GM18861 (cell line): ENCODE measurements around the gene OTUD4.

Experiments used
- ATAC-seq: cut with Tn5 transposase; IDR thresholded peaks from one replicate; pipeline ENCODE4 v1.9.1; 2021; ENCODE audit not compliant: unreplicated experiment

The OTUD4 gene

GRCh38 chr4:145130788-145131399 lies 49.5 kb downstream of the OTUD4 start:
- no peak for ATAC-seq

- ATAC-seq: no peak
Measured at GRCh38 chr4:145130130-145130529, 50.3 kb downstream of the OTUD4 start.

GRCh38 chr4:145125396-145125795 lies 55.0 kb downstream of the OTUD4 start:
- no peak for ATAC-seq

DNA sequence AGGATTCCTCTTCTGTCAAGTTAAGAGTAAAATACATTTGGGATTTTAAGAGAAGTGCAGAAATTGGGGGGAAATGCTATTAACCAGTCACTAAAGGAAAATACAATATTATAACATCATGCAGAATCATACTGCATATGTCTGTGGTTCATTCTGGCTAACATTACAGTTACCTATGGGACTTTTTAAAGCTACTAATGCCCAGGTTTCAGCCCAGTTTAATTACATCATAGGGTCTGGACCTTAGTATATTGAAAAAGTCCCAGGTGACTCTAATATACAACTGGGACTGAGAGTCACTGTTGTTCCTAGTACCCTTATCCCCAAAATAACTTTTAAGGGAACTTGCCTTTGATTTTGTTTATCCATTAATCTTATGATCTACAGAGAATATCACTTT lies 72.3 kb downstream of the OTUD4 start:
- no peak for ATAC-seq

GRCh38 chr4:145107126-145107525 lies 73.3 kb downstream of the OTUD4 start:
- ATAC-seq: no peak

- ATAC-seq: no peak
Measured at GRCh38 chr4:145103496-145103895, 76.9 kb downstream of the OTUD4 start.

- no peak for ATAC-seq
Measured at GRCh38 chr4:145102619-145103018, 77.8 kb downstream of the OTUD4 start.

DNA sequence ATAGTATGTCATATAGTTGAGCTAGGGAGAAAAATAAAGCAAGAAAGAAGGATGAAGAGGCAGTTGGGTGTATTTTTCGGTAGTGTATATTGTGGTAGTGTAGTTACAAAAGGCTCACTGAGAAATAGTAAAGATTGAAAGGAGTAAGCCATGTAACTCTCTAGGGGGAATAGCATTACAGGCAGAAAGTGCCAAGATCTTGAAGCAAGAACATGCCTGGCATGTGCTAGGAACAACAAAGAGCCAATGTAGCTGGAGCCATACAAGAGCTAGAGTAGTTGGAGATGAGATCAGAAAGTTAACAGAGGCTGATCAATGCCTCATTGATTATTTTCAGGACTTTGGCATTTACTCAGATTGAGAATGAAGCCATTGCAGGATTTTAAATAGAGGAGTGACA lies 79.3 kb downstream of the OTUD4 start:
- no peak for ATAC-seq

- no peak for ATAC-seq
Measured at GRCh38 chr4:145099653-145100052, 80.7 kb downstream of the OTUD4 start.

- ATAC-seq: peak; percentile 13
Measured at GRCh38 chr4:145098675-145099037, 81.7 kb downstream of the OTUD4 start.

DNA sequence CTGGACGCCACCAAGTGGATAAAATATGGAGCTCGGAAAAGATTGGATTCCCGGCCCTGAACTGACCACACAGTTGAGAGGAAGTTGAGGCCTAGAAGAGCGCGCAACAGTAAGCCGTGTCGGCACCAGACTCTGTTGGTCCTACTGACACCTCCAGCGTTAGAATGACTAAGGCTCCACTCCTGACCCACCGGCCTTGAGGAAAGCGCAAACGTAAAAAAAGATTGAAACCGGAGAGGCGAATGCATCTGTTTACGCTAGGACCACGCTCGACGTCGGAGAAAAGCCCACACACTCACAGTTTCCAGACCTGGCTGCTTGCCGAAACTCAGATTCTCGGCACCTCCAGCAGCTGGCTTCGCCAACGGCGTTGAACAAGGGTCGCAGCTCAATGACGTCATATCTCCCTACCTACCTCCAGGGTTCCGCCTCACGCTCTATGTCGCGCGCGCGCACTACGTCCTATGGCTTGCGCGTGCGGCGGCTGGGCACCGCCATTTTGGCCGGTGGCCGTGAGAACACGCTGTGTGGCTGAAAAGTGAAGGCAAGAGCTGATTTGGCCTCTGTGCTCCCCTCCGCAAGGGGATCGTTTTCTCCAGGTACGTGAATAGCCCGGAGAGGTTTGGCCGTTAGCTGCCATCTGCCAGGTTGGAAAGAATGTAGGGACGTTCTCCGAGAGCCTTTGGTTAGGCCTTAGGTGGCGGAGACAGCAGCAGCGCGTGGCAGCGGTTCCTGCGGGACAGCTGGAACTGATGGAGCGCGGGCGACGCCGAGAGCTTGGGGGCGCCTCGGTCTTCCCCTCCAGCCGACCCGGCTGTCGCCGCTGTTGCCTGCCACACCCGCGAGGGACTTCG lies 82.3 kb downstream of the OTUD4 start, which contains the start of the genes ABCE1 and ANAPC10:
TSS of gene ABCE1 (plus strand) at position 491 of the 854 bp plus-strand sequence. CDS start 6,102 bp downstream, outside the sequence.
TSS of gene ANAPC10 (minus strand) at position 376 of the 854 bp plus-strand sequence. CDS start 2,097 bp downstream, outside the sequence.
- peak; percentile 71 for ATAC-seq

GRCh38 chr4:145097331-145097820 lies 83.0 kb downstream of the OTUD4 start:
- ATAC-seq: no peak

DNA sequence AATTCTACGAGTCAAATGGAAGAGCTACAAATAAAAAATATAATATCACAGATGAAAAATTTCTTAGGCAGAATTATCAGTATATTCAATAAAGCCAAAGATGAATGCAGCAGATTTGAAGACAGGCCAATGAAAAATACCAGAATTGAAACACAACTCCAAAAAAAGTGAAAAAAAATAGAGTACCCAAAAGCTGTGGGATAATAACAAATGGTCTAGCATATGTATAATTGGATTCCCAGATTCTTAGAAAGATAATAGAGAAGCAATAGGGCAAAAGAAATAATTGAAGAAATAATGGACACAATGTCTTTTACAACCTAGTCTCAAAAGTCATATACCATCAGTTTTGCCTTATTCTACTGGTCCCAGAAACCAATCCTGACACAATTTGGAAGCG lies 86.8 kb downstream of the OTUD4 start:
- no peak for ATAC-seq

- ATAC-seq: no peak
Measured at GRCh38 chr4:145090380-145090779, 90.0 kb downstream of the OTUD4 start.

GRCh38 chr4:145083891-145084605 lies 96.3 kb downstream of the OTUD4 start:
- ATAC-seq: no peak
